ENCODE measurements around the gene PMM1.

GRCh38 chr22:41619979-41620588 is 30.4 kb upstream of the PMM1 start:
- peak; percentile 31 for TF ChIP-seq CTCF (IDR thresholded peaks at IDR 0.05)
- no peak for TF ChIP-seq ZFX (IDR thresholded peaks at IDR 0.05; ENCODE audit: borderline replicate concordance)

Measured in 22Rv1 (cell line).